ENCODE measurements around the gene STUM.
"Not testable (repeated sequence)": the region's sequence is repeated elsewhere in the genome, so short reads cannot be mapped to it uniquely, and the experiment has no call there.

STUM gene, protein sequence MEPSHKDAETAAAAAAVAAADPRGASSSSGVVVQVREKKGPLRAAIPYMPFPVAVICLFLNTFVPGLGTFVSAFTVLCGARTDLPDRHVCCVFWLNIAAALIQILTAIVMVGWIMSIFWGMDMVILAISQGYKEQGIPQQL

GRCh38 chr1:226548256-226549093 is at the start of gene STUM:
TSS of gene STUM (plus strand) at chr1:226548764. CDS start at chr1:226548905, 141 bp downstream.
- DNase-seq (ENCODE audit: low spot score), result peak; percentile 28

GRCh38 chr1:226499699-226500098 is 48.9 kb upstream of the STUM start:
- not testable (repeated sequence) for DNase-seq (ENCODE audit: low spot score)

- no peak for DNase-seq (ENCODE audit: low spot score)
Observed at GRCh38 chr1:226506021-226506420, 42.5 kb upstream of the STUM start.

GRCh38 chr1:226506921-226507320 is 41.6 kb upstream of the STUM start:
- no peak for DNase-seq (ENCODE audit: low spot score)

DNA sequence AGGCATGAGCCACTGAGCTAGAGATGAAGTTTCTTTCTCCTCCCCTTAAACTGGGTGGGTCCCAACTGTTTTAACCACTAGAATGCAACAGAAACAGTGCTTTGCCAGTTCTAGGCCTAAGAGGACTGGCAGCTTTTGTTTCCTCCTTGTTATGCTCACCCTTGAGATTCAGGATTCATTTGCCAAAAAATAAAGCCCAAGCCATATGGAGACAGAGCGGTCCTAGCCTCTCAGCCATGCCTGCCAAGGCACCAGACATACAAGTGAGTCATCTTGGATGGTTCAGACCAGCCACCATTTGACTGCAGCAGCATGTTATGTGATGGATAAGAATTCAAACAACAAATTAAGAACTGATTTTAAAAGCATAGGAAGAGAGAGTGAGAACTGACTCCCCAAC is 38.1 kb upstream of the STUM start:
- DNase-seq (ENCODE audit: low spot score), result no peak

- no peak for DNase-seq (ENCODE audit: low spot score)
Observed at GRCh38 chr1:226511296-226511695, 37.3 kb upstream of the STUM start.

GRCh38 chr1:226512076-226512728 is 36.4 kb upstream of the STUM start:
- DNase-seq (ENCODE audit: low spot score), result no peak

DNA sequence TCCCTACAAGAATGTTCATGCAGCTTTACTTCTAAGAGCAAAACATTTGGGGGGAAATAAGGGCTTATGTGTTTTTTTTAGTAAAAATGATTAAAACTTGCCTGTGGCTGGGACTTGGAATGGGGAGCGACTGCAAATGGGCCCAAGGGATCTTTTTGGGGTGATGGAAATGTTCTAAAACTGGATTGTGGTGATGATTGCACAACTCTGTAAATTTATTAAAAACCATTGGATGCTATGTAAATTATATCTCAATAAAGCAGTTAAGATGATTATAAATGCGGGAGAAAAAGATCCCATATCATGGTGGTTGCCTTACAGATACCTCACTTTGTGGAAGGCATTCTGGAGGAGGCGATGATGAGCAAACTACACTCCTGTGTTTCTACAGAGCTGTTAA is 30.2 kb upstream of the STUM start:
- no peak for DNase-seq (ENCODE audit: low spot score)

- no peak for DNase-seq (ENCODE audit: low spot score)
Observed at GRCh38 chr1:226519135-226519534, 29.4 kb upstream of the STUM start.

DNA sequence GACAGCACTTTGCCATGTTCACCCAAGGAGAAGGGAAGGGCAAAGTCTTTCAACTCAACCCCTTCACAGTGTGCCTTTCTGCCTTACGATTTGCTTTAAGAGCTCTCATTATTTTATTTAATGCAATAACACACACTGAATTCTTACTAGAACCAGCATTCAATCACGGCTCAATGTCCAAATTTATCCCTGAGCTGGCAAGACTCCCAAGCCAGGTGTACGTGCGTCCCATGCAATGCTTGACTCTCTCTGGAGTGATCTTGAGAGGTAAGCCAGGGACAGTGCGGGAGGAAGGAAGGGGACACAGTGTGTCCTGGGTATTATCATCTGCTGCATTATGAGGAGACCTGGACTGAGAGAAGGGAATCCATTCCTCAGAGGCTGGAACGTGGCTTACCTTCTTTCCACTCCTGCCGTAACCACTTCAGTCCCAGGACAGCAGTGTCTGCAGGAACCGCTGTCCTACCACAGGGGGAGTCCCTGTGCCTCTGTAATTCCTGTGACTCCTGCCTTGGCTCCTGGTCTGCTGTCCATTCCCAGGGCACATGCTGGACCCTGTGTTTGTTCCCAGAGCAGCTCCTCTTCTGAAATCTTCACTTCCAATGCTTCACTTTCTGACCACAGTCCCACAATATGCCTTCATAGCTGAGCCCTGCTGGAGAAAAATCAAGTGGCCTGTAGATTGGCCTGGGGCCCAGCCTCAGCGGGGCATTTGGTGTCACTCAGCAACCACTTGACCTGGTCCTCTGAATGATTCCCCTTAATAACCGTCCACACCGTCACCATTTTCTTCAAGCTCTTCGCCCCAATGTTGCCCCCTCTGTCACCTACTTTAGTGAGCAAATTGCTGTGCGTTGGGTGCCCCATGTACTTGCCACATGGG is 28.6 kb upstream of the STUM start:
- no peak for DNase-seq (ENCODE audit: low spot score)

DNA sequence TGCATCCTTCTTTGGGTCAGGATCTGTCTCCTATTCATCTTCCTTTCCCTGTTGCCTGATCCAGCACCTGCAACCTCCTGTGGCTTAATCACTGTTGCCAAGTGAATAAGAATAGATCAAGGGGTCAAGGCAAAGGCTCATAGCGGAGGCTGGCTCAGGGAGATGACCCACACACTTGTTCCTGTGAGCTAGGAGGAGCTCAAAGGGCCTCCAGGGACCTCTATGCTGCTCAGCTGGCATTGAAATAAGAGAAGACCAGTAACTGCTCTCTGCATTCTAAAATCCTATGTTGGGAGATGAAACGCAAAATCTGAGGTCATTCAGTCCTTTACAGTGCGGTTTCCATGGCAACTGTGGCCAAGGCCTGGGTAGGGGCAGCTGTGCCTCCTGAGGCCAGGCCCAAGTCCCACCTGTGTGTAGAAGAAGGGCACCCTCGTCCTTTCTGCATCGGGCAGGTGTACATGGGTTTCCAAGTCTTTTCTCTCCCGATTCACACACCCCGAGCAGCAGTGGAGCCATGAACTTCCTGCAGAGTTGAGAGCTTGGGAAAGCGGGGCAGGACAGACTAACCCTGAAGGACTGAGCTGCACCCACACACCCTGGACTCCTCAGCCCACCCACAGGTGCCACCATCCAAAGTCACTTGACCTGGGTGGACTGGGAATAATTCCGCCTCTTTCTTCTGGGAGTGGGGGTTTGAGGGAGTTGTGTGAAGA is 27.8 kb upstream of the STUM start:
- DNase-seq (ENCODE audit: low spot score), result no peak

GRCh38 chr1:226523646-226524406 is 24.7 kb upstream of the STUM start:
- no peak for DNase-seq (ENCODE audit: low spot score)

- DNase-seq (ENCODE audit: low spot score), result no peak
Observed at GRCh38 chr1:226524547-226524946, 24.0 kb upstream of the STUM start.

GRCh38 chr1:226525750-226526149 is 22.8 kb upstream of the STUM start:
- DNase-seq (ENCODE audit: low spot score), result no peak

- peak; percentile 33 for DNase-seq (ENCODE audit: low spot score)
Observed at GRCh38 chr1:226526801-226527595, 21.6 kb upstream of the STUM start.

DNA sequence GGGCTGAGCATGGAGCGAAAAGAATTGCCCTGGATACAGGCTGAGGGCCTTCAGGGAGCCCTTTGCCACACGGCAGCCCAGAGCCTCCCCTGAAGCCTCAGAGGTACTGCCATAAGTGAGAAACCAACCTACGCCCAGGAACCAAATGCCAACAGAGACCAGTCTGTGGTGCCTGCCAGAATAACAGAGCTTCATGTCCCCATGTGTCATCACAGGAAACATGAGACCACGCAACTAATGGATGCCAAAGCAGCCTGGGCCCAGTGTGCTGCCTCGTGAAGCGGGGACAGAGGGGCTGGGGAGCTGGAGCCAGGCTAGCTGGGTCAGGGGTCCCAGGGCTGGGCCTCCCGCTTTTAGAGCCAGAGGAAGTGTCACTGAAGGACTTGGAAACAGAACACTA is 18.7 kb upstream of the STUM start:
- DNase-seq (ENCODE audit: low spot score), result no peak

- DNase-seq (ENCODE audit: low spot score), result no peak
Observed at GRCh38 chr1:226530591-226530990, 18.0 kb upstream of the STUM start.

DNA sequence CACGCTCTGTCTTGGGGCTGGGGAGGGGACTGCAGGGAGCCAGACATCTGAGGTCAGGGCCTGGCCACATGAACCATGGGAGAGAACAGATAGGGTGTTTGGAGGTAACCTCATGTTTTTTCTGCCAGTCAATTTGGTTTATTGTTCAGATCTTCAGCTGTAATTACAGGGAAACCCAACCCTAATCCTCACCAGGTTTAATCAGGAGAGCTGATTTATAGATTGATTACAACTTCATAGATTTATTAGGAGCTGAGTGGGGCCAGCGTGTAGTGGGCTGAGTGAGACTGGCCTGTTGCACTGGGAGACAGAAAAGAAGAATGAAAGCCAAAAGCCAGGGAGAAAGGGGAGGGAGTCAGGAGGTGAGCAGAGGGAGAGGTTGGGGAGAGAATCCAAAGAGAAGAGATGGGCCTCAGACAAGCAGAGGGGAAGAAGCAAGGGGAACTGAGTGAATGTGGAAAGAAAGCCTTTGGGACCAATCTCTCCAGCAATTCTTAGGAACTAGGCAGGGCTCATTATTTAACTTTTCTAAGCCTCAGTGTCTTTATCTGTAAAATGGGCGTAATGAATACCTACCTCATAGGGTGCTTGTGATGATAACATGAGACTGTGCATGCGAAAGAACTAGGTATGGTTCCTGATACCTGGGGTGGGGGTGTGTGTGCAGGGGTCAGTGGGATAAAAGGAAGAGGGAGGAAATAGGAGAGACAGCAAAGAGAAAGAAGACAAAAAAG is 17.0 kb upstream of the STUM start:
- no peak for DNase-seq (ENCODE audit: low spot score)

- DNase-seq (ENCODE audit: low spot score), result no peak
Observed at GRCh38 chr1:226532553-226532952, 16.0 kb upstream of the STUM start.
